Dermis microvascular lymphatic vessel endothelial cell (primary cell): ENCODE data around the gene TESMIN. TPM values are rescaled to one million over a fixed set of nuclear protein-coding genes. Genes with fewer than 3 reads are reported as not detected.

Experiments
- DNase-seq, 2 donors: peaks; one replicate each; pipeline versions ENCODE4 v3.0.0 to v3.0.0-alpha.2; 2010; ENCODE audit warnings: low read depth in 2 of 2
- total RNA-seq: library from RNA; depleted of rRNA; stranded (reverse); fragments of >200 nt; gene quantifications from 2 replicates; pipeline ENCODE4 v1.2.1, GENCODE V29; 2014

Gene TESMIN
- total RNA-seq, 1 donor from 2014 or later = 2.1 TPM

- DNase-seq = no peak
Measured at GRCh38 chr11:68683536-68684384, 67.6 kb downstream of the TESMIN start.

GRCh38 chr11:68683121-68683520, 68.2 kb downstream of the TESMIN start:
- DNase-seq = no peak

- no peak for DNase-seq
Measured at GRCh38 chr11:68682531-68682961, 68.8 kb downstream of the TESMIN start.

GRCh38 chr11:68680541-68681231, 70.6 kb downstream of the TESMIN start:
- no peak for DNase-seq

- no peak for DNase-seq
Measured at GRCh38 chr11:68678031-68678441, 73.3 kb downstream of the TESMIN start.

- peak; percentile 49 to 90 for DNase-seq
Measured at GRCh38 chr11:68677432-68677831, 73.9 kb downstream of the TESMIN start.

GRCh38 chr11:68674461-68674860, 76.9 kb downstream of the TESMIN start:
- DNase-seq = no peak

- DNase-seq = no peak
Measured at GRCh38 chr11:68673991-68674390, 77.3 kb downstream of the TESMIN start.

- no peak for DNase-seq
Measured at GRCh38 chr11:68673306-68673945, 77.9 kb downstream of the TESMIN start.

GRCh38 chr11:68670208-68670992, 80.9 kb downstream of the TESMIN start:
- DNase-seq = no peak

GRCh38 chr11:68669301-68670090, 81.8 kb downstream of the TESMIN start:
- no peak for DNase-seq

- no peak for DNase-seq
Measured at GRCh38 chr11:68667511-68668500, 83.5 kb downstream of the TESMIN start.

GRCh38 chr11:68666849-68667248, 84.5 kb downstream of the TESMIN start:
- no peak for DNase-seq

- no peak for DNase-seq
Measured at GRCh38 chr11:68665436-68665835, 85.9 kb downstream of the TESMIN start.

GRCh38 chr11:68664906-68665305, 86.4 kb downstream of the TESMIN start:
- no peak for DNase-seq

- no peak for DNase-seq
Measured at GRCh38 chr11:68664141-68664540, 87.2 kb downstream of the TESMIN start.

GRCh38 chr11:68663482-68664010, 87.8 kb downstream of the TESMIN start:
- DNase-seq = no peak

- DNase-seq = no peak
Measured at GRCh38 chr11:68661697-68662603, 89.4 kb downstream of the TESMIN start.
